ENCODE results near the gene NCMAP.
"Not testable (repeated sequence)": the region's sequence is repeated elsewhere in the genome, so short reads cannot be mapped to it uniquely, and the experiment has no call there.

NCMAP gene

GRCh38 chr1:24544239-24544638 is 11.6 kb upstream of the NCMAP start:
- Histone ChIP-seq H3K9ac (ENCODE audit: low read depth, low read length) (no peak overlapping the region), H3K9me3 (ENCODE audit: control insufficient read depth, insufficient read depth, low read length) (no peaks in the 10 kb centered on the region), H3K4me3 (ENCODE audit: low read depth, low read length) (no peak overlapping the region), H3K27ac (ENCODE audit: low read depth, low read length) (no peak overlapping the region), H3K27me3 (ENCODE audit: control insufficient read depth, insufficient read depth, low read length) (no peaks in the 10 kb centered on the region; the same call in 1 of the 2 replicates), H3K4me1 (ENCODE audit: control insufficient read depth, insufficient read depth, low read length) (peaks cover 18% of the 10 kb centered on the region), H3K36me3 (ENCODE audit: control insufficient read depth, insufficient read depth, low read length) (no peaks in the 10 kb centered on the region)

GRCh38 chr1:24545662-24546061 is 10.2 kb upstream of the NCMAP start:
- Histone ChIP-seq H3K4me1 (ENCODE audit: control insufficient read depth, insufficient read depth, low read length) (peaks cover 12% of the 10 kb centered on the region), H3K27me3 (ENCODE audit: control insufficient read depth, insufficient read depth, low read length) (no peaks in the 10 kb centered on the region; the same call in 1 of the 2 replicates), H3K9me3 (ENCODE audit: control insufficient read depth, insufficient read depth, low read length) (no peaks in the 10 kb centered on the region), H3K4me3 (ENCODE audit: low read depth, low read length) (no peak overlapping the region), H3K36me3 (ENCODE audit: control insufficient read depth, insufficient read depth, low read length) (no peaks in the 10 kb centered on the region), H3K9ac (ENCODE audit: low read depth, low read length) (no peak overlapping the region), H3K27ac (ENCODE audit: low read depth, low read length) (no peak overlapping the region)

DNA sequence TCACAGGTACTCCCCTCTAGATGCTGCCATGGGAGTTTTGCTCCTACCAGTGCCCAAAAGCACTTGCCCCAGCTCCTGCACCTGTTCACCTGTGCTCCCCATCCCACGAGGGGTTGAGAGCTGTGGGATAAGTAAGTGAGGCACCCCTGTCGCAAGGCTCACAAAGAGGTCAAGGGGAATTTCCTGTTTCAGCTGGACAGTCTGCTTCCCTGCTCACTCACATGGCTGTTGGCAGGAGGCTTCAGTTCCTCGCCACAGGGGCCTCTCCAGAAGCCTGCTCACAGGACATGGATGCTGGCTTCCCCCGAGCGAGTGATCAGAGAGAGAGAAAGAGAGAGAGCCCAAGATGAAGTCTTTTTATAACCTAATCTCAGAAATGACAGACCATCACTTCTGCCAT is 8.7 kb upstream of the NCMAP start:
- no peak overlapping the region for H3K9ac ChIP-seq (ENCODE audit: low read depth, low read length)
- no peak overlapping the region for H3K4me3 ChIP-seq (ENCODE audit: low read depth, low read length)
- no peaks in the 10 kb centered on the region for H3K36me3 ChIP-seq (ENCODE audit: control insufficient read depth, insufficient read depth, low read length)
- H3K4me1 ChIP-seq (ENCODE audit: control insufficient read depth, insufficient read depth, low read length) = peaks cover 4% of the 10 kb centered on the region
- H3K27ac ChIP-seq (ENCODE audit: low read depth, low read length) = no peak overlapping the region
- no peaks in the 10 kb centered on the region; the same call in 1 of the 2 replicates for H3K27me3 ChIP-seq (ENCODE audit: control insufficient read depth, insufficient read depth, low read length)
- no peaks in the 10 kb centered on the region for H3K9me3 ChIP-seq (ENCODE audit: control insufficient read depth, insufficient read depth, low read length)

GRCh38 chr1:24548070-24548469 is 7.8 kb upstream of the NCMAP start:
- Histone ChIP-seq H3K27ac (ENCODE audit: low read depth, low read length) (no peak overlapping the region), H3K9ac (ENCODE audit: low read depth, low read length) (no peak overlapping the region), H3K36me3 (ENCODE audit: control insufficient read depth, insufficient read depth, low read length) (no peaks in the 10 kb centered on the region), H3K4me3 (ENCODE audit: low read depth, low read length) (no peak overlapping the region), H3K27me3 (ENCODE audit: control insufficient read depth, insufficient read depth, low read length) (no peaks in the 10 kb centered on the region; the same call in 1 of the 2 replicates), H3K9me3 (ENCODE audit: control insufficient read depth, insufficient read depth, low read length) (no peaks in the 10 kb centered on the region), H3K4me1 (ENCODE audit: control insufficient read depth, insufficient read depth, low read length) (peaks cover 7% of the 10 kb centered on the region)

DNA sequence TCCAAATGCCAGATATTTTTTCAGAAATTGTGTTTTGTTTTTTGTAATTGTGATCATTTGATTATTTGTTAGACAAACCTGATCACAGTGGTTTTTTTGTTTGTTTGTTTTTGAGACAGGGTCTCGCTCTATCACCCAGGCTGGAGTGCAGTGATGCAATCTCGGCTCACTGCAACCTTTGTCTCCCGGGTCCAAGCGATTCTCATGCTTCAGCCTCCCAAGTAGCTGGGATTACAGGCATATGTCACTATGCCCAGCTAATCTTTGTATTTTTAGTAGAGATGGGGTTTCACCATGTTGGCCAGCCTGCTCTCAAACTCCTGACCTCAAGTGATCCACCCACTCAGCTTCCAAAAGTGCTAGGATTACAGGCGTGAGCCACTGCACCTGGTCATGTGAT is 6.7 kb upstream of the NCMAP start:
- H3K27ac ChIP-seq (ENCODE audit: low read depth, low read length); H3K27me3 ChIP-seq (ENCODE audit: control insufficient read depth, insufficient read depth, low read length); H3K36me3 ChIP-seq (ENCODE audit: control insufficient read depth, insufficient read depth, low read length); H3K9me3 ChIP-seq (ENCODE audit: control insufficient read depth, insufficient read depth, low read length); H3K4me1 ChIP-seq (ENCODE audit: control insufficient read depth, insufficient read depth, low read length); H3K9ac ChIP-seq (ENCODE audit: low read depth, low read length); H3K4me3 ChIP-seq (ENCODE audit: low read depth, low read length): not testable (repeated sequence)

DNA sequence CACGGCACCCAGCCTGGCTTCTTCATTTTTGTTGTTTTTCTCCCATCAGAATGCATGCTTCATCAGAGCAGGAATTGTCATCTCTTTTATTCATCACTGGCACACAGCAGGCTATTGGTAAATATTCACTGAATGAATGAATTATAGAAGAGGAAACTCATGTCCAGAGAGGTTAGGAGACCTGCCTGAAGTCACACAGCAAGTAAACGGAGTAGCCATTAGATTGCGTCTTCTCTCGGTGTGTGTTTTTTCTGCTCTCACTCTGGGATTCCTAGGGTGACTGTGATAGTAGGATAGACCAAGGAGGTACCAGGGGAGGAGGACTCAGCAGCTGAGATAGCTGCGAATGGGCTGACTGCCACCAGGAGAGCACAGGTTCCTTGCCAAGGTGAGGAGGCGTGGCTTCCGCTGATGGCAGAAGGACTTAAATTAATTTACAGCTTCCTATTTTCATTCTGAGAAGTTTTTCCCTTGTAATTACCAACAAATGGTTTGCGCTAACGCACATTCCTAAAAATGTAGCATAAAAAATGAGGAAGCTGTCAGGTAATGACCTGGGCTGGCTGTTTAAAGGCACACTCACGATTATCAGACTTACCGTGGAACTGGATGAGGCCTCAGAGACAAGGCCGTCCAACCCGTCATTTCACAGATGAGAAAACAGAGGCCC is 4.5 kb upstream of the NCMAP start:
- peaks cover 23% of the 10 kb centered on the region for H3K27me3 ChIP-seq (ENCODE audit: control insufficient read depth, insufficient read depth, low read length)
- H3K4me3 ChIP-seq (ENCODE audit: low read depth, low read length) = no peak overlapping the region
- H3K9ac ChIP-seq (ENCODE audit: low read depth, low read length) = no peak overlapping the region
- H3K36me3 ChIP-seq (ENCODE audit: control insufficient read depth, insufficient read depth, low read length) = no peaks in the 10 kb centered on the region
- no peaks in the 10 kb centered on the region for H3K9me3 ChIP-seq (ENCODE audit: control insufficient read depth, insufficient read depth, low read length)
- no peak overlapping the region for H3K27ac ChIP-seq (ENCODE audit: low read depth, low read length)
- peaks cover 12% of the 10 kb centered on the region for H3K4me1 ChIP-seq (ENCODE audit: control insufficient read depth, insufficient read depth, low read length)

GRCh38 chr1:24551960-24552571 is 3.8 kb upstream of the NCMAP start:
- Histone ChIP-seq H3K9ac (ENCODE audit: low read depth, low read length) (no peak overlapping the region), H3K27ac (ENCODE audit: low read depth, low read length) (peak overlapping the region; percentile 22), H3K36me3 (ENCODE audit: control insufficient read depth, insufficient read depth, low read length) (no peaks in the 10 kb centered on the region), H3K4me3 (ENCODE audit: low read depth, low read length) (no peak overlapping the region), H3K27me3 (ENCODE audit: control insufficient read depth, insufficient read depth, low read length) (peaks cover 29% of the 10 kb centered on the region), H3K4me1 (ENCODE audit: control insufficient read depth, insufficient read depth, low read length) (peaks cover 12% of the 10 kb centered on the region), H3K9me3 (ENCODE audit: control insufficient read depth, insufficient read depth, low read length) (no peaks in the 10 kb centered on the region)

DNA sequence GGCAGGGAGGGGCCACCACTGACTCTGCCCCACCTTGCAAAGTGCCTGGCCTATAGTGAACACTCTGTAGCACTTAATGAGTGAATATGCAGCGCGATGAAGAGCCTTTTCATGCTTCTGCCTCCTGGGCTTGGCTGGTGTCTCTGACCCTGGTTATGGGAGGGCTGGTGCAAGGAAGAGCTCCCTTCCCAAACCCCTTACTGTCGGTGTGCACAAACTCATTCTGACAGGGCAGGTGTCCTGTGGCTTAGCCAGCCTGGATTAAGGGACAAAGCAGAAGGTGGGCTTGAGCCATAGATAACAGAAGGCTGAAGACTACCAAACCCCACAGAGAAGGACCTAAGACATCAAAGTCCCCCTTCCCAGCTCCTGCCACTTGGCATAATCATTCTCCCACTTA is 2.0 kb upstream of the NCMAP start:
- Histone ChIP-seq H3K4me3 (ENCODE audit: low read depth, low read length) (no peak overlapping the region), H3K9ac (ENCODE audit: low read depth, low read length) (no peak overlapping the region), H3K9me3 (ENCODE audit: control insufficient read depth, insufficient read depth, low read length) (no peaks in the 10 kb centered on the region), H3K27ac (ENCODE audit: low read depth, low read length) (no peak overlapping the region), H3K36me3 (ENCODE audit: control insufficient read depth, insufficient read depth, low read length) (no peaks in the 10 kb centered on the region), H3K4me1 (ENCODE audit: control insufficient read depth, insufficient read depth, low read length) (peaks cover 12% of the 10 kb centered on the region), H3K27me3 (ENCODE audit: control insufficient read depth, insufficient read depth, low read length) (peaks cover 42% of the 10 kb centered on the region)

GRCh38 chr1:24554714-24555113 is 1.2 kb upstream of the NCMAP start:
- Histone ChIP-seq H3K27ac (ENCODE audit: low read depth, low read length) (no peak overlapping the region), H3K36me3 (ENCODE audit: control insufficient read depth, insufficient read depth, low read length) (no peaks in the 10 kb centered on the region), H3K9ac (ENCODE audit: low read depth, low read length) (no peak overlapping the region), H3K4me3 (ENCODE audit: low read depth, low read length) (no peak overlapping the region), H3K27me3 (ENCODE audit: control insufficient read depth, insufficient read depth, low read length) (peaks cover 42% of the 10 kb centered on the region), H3K4me1 (ENCODE audit: control insufficient read depth, insufficient read depth, low read length) (peaks cover 18% of the 10 kb centered on the region), H3K9me3 (ENCODE audit: control insufficient read depth, insufficient read depth, low read length) (no peaks in the 10 kb centered on the region)

- Histone ChIP-seq H3K27ac (ENCODE audit: low read depth, low read length) (no peak overlapping the region), H3K4me3 (ENCODE audit: low read depth, low read length) (peak overlapping the region; percentile 63), H3K4me1 (ENCODE audit: control insufficient read depth, insufficient read depth, low read length) (peaks cover 18% of the 10 kb centered on the region), H3K36me3 (ENCODE audit: control insufficient read depth, insufficient read depth, low read length) (no peaks in the 10 kb centered on the region), H3K27me3 (ENCODE audit: control insufficient read depth, insufficient read depth, low read length) (peaks cover 42% of the 10 kb centered on the region), H3K9ac (ENCODE audit: low read depth, low read length) (no peak overlapping the region), H3K9me3 (ENCODE audit: control insufficient read depth, insufficient read depth, low read length) (no peaks in the 10 kb centered on the region)
These were observed 518 bp downstream of the NCMAP start for GRCh38 chr1:24556414-24556795.

DNA sequence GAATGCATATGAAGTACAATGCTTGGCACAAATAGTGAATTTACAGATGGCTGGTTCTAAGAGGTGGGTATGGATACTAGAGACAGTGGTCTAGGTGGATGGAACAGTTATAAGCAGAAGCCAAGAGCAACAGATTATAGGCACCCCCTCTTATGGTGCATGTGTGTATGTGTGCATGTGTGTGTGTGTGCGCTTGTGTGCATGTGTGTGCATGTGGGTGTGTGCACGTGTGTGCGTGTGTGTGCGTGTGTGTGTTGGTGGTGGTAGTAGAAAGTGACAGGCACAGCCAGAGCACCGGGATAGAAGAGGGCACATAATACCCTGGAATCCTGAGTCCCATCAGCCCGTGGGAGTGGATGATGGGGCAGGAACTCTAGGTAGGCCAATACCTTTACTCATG is 1.3 kb downstream of the NCMAP start:
- no peak overlapping the region for H3K9ac ChIP-seq (ENCODE audit: low read depth, low read length)
- H3K27ac ChIP-seq (ENCODE audit: low read depth, low read length) = no peak overlapping the region
- H3K27me3 ChIP-seq (ENCODE audit: control insufficient read depth, insufficient read depth, low read length) = peaks cover 42% of the 10 kb centered on the region
- no peaks in the 10 kb centered on the region for H3K36me3 ChIP-seq (ENCODE audit: control insufficient read depth, insufficient read depth, low read length)
- no peaks in the 10 kb centered on the region for H3K9me3 ChIP-seq (ENCODE audit: control insufficient read depth, insufficient read depth, low read length)
- no peak overlapping the region for H3K4me3 ChIP-seq (ENCODE audit: low read depth, low read length)
- H3K4me1 ChIP-seq (ENCODE audit: control insufficient read depth, insufficient read depth, low read length) = peaks cover 17% of the 10 kb centered on the region
